Amniotic stem cell (primary cell): ENCODE results near the gene TMEM205.

Experiments
- DNase-seq: peaks from one replicate; lab custom pipeline; 2025; lab: John Stamatoyannopoulos, UW

The TMEM205 gene

DNA sequence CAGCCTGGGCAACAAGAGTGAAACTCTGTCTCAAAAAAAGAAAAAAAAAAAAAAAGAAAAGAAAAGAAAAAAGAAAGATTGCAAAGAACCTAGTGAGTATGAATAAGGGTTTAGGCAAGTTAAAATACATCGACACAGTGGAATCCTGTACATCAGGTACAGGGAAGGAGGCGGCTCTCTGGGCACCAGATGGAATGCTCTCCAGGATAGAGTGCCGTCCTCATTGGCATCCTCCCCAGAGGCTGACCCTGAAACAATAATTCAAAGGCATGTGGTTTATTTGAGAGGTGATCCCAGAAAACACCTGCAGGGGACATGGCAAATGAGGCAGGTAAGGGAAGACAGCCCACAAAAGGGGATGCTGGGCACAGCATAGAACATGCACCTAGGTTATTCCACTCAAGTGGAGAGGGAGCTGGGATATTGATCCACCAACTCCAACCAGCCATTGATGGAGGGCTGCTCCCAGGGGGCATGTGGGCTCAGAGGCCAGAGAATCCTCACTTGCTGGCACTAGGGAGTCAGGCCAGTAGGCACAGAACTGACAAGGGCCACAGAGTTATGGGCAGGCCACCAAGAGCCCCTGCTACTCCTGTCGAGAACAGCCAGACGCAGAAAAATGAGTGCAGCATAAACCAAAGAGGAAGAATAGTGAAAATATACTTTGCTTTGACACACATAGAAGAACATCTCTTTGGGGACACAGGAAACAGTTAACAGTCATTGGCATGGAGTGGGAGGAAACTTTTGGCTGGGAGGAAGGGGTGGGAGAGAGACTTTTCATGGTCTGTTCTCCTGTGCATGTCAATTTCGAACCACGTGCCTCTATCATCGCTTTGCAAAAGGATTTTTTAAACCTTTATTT is 45.9 kb downstream of the TMEM205 start:
- DNase-seq = no peak

GRCh38 chr19:11296264-11296663 is 49.8 kb downstream of the TMEM205 start:
- DNase-seq = no peak

DNA sequence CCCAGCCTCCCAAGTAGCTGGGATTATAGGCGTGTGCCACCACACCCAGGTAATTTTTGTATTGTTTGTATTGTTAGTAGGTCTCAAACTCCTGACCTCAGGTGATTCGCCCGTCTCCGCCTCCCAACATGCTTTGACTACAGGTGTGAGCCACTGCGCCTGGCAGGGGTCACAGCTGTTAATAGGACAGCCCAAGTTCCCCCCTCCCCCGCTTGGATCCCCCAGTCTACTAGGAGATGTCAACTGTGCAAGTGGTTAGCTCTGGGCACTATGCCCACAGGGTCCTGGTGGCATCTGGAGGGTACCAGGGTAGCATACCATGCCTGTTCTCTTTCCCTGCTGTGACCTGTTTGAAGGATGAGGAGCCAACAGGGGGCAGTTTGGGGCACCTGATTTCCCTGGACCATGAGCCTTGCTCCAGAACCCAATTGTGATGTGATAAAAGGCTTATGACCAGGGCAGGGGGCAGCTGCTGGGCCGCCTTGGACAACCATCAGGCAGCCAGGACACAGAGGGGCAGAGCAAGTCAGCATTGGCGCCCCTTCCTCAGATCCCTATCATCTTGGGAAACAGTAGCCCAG is 50.3 kb downstream of the TMEM205 start, which contains the start of gene TSPAN16:
TSPAN16 (plus strand) TSS at position 496 of the 581 bp plus-strand sequence. CDS start 138 bp downstream, outside the sequence.
- DNase-seq = no peak

GRCh38 chr19:11295180-11295579 is 50.9 kb downstream of the TMEM205 start:
- DNase-seq = no peak

- peak; percentile 85 for DNase-seq
Observed at GRCh38 chr19:11293433-11294389, 52.4 kb downstream of the TMEM205 start.
